Stimulated activated CD4-positive, alpha-beta T cell treated with anti-CD3 and anti-CD28 coated beads, Interleukin-15, amount 100 ng/mL, for 48 hours (primary cell): ENCODE measurements around the gene TUBGCP3.

ENCODE experiments used
- DNase-seq, 2 donors: peaks; one replicate each; pipeline ENCODE4 v3.0.0-alpha.2; 2020; ENCODE audit warnings: low read depth in 2 of 2

Gene TUBGCP3

GRCh38 chr13:112442483-112443090 lies 145.4 kb downstream of the TUBGCP3 start:
- no peak for DNase-seq

- no peak for DNase-seq
Observed at GRCh38 chr13:112441779-112442310, 146.1 kb downstream of the TUBGCP3 start.

- no peak for DNase-seq
Observed at GRCh38 chr13:112441226-112441625, 146.7 kb downstream of the TUBGCP3 start.

GRCh38 chr13:112438515-112438914 lies 149.4 kb downstream of the TUBGCP3 start:
- DNase-seq, result no peak

GRCh38 chr13:112438094-112438493 lies 149.9 kb downstream of the TUBGCP3 start:
- DNase-seq, result no peak

- no peak for DNase-seq
Observed at GRCh38 chr13:112435973-112436372, 152.0 kb downstream of the TUBGCP3 start.
